ENCODE measurements around the gene ALOXE3. TPM values are rescaled to one million over a fixed set of nuclear protein-coding genes. Genes with fewer than 3 reads are reported as not detected.

ALOXE3 gene
- total and polyA plus RNA-seq, 4 donors: not detected

- no peak overlapping the region for H3K27ac ChIP-seq (ENCODE audit: low read depth in 1 of 2, low read length in 2 of 2)
- H3K27me3 ChIP-seq (ENCODE audit: control insufficient read depth in 4 of 4, insufficient read depth in 4 of 4, low read length in 3 of 4): peaks cover 0 to 38% (median 4%) of the 10 kb centered on the region in 4 donors
- TF ChIP-seq TAF1 (conservative IDR thresholded peaks at IDR 0.05) (no peak), ATF3 (IDR thresholded peaks at IDR 0.05) (no peak), FOXA1 (IDR thresholded peaks at IDR 0.05) (no peak), RAD21 (IDR thresholded peaks at IDR 0.05) (no peak), YY1 (IDR thresholded peaks at IDR 0.05) (no peak), CTCF (IDR thresholded peaks at IDR 0.05; ENCODE audit: low read depth, low read length, missing input control) (no peak), HNF4A (conservative IDR thresholded peaks at IDR 0.05) (no peak), FOXA2 (IDR thresholded peaks at IDR 0.05) (no peak), JUND (IDR thresholded peaks at IDR 0.05) (no peak), SP1 (IDR thresholded peaks at IDR 0.05) (no peak), NR2F2 (IDR thresholded peaks at IDR 0.05) (no peak), GABPA (IDR thresholded peaks at IDR 0.05 in 1 of 2, conservative IDR thresholded peaks at IDR 0.05 in 1 of 2) (no peak), MAX (IDR thresholded peaks at IDR 0.05) (no peak), ZBTB33 (IDR thresholded peaks at IDR 0.05) (no peak), EGR1 (IDR thresholded peaks at IDR 0.05; ENCODE audit: low read depth in 2 of 2) (no peak), HNF4G (IDR thresholded peaks at IDR 0.05) (no peak), RXRA (IDR thresholded peaks at IDR 0.05) (no peak), REST (IDR thresholded peaks at IDR 0.05) (no peak)
- H3K9me3 ChIP-seq (ENCODE audit: control insufficient read depth in 4 of 4, low read length in 3 of 4): no peaks in the 10 kb centered on the region
- H3K36me3 ChIP-seq (ENCODE audit: control insufficient read depth in 4 of 4, insufficient read depth in 3 of 4, low read depth in 1 of 4, low read length in 3 of 4): no peaks in the 10 kb centered on the region
- no peak overlapping the region for H3K4me3 ChIP-seq (ENCODE audit: low read depth in 1 of 3, low read length in 3 of 3)
- WGBS: 30% methylated on average over 26 of the region's 28 CpGs
- H3K9ac ChIP-seq (ENCODE audit: low read depth in 1 of 2, low read length in 2 of 2): no peak overlapping the region
- no peak for DNase-seq (ENCODE audit: low spot score)
- H3K4me1 ChIP-seq (ENCODE audit: control insufficient read depth in 4 of 4, insufficient read depth in 4 of 4, low read length in 3 of 4): peaks cover 0 to 8% (median 5%) of the 10 kb centered on the region in 4 donors
Measured at GRCh38 chr17:8063761-8064534, 54.4 kb downstream of the ALOXE3 start.

Measured in liver (tissue), 9 donors.